ENCODE data around the gene LIN52.

DNA sequence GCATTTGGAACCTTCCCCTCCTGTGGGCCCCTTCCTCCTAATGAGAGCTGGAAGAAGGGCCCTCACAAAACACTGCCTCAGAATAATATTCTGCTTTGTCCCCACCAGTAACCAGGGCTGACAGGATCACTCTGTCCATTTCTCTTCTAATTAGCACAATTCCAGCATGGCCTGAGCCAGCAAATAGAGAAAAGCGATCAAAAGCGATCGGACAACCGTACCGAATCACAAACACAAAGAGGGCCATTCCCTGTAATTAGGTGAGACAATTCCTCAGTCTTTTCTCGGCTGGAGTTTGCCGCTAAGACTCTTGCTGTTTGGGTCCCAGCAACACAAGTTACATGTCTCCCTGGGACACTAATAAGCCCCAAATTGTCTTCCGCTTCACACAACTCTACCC is 118.9 kb downstream of the LIN52 start:
- TF ChIP-seq, protein P1, sequence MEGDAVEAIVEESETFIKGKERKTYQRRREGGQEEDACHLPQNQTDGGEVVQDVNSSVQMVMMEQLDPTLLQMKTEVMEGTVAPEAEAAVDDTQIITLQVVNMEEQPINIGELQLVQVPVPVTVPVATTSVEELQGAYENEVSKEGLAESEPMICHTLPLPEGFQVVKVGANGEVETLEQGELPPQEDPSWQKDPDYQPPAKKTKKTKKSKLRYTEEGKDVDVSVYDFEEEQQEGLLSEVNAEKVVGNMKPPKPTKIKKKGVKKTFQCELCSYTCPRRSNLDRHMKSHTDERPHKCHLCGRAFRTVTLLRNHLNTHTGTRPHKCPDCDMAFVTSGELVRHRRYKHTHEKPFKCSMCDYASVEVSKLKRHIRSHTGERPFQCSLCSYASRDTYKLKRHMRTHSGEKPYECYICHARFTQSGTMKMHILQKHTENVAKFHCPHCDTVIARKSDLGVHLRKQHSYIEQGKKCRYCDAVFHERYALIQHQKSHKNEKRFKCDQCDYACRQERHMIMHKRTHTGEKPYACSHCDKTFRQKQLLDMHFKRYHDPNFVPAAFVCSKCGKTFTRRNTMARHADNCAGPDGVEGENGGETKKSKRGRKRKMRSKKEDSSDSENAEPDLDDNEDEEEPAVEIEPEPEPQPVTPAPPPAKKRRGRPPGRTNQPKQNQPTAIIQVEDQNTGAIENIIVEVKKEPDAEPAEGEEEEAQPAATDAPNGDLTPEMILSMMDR (IDR thresholded peaks at IDR 0.05), result no peak
- TF ChIP-seq EZH2phosphoT487 (IDR thresholded peaks at IDR 0.05), result no peak

Measured in neural progenitor cell (in vitro differentiated cells).